ENCODE results near the gene GIPR. TPM values are rescaled to one million over a fixed set of nuclear protein-coding genes. Genes with fewer than 3 reads are reported as not detected.
A peak's percentile ranks its signal among the peaks of the same experiment; 100 is the strongest.

GIPR gene
- total and polyA plus RNA-seq, 8 donors: 2.6 to 49.0 (median 7.7) TPM

GRCh38 chr19:45712699-45713067 is 44.7 kb downstream of the GIPR start:
- Histone ChIP-seq H3K4me1 (peaks cover 0 to 4% (median 4%) of the 10 kb centered on the region in 3 donors), H3K9me3 (no peaks in the 10 kb centered on the region), H3K27me3 (no peaks in the 10 kb centered on the region), H3K27ac (no peak overlapping the region), H3K4me3 (no peak overlapping the region), H3K36me3 (no peaks in the 10 kb centered on the region)
- FAIRE-seq (no peak), DNase-seq (no peak), ATAC-seq (no peak)
- 93 to 94% methylated on average over 23 to 25 of the region's 25 CpGs for WGBS, 2 donors
- intact Hi-C loops (cut with DNase I): loop anchor here in 1 of 3 donors (10.0 kb wide), 1 partner anchor 52 kb away; the partner anchor contains the start of gene SIX5
- no peak for TF ChIP-seq CTCF (IDR thresholded peaks at IDR 0.05)

- intact Hi-C loops (cut with DNase I): loop anchor here in 1 of 3 donors (10.0 kb wide), 1 partner anchor 52 kb away; the partner anchor contains the start of gene SIX5
- peak in 1 of 6 donors; percentile 82 for DNase-seq
Measured at GRCh38 chr19:45713141-45713540, 45.1 kb downstream of the GIPR start.

GRCh38 chr19:45715139-45715538 is 47.1 kb downstream of the GIPR start:
- no peak for FAIRE-seq
- peaks cover 0 to 9% (median 8%) of the 10 kb centered on the region in 3 donors for H3K4me1 ChIP-seq
- no peaks in the 10 kb centered on the region for H3K36me3 ChIP-seq
- no peak overlapping the region for H3K27ac ChIP-seq
- H3K9me3 ChIP-seq: no peaks in the 10 kb centered on the region
- no peak overlapping the region for H3K4me3 ChIP-seq
- 95 to 96% methylated on average over 3 of the region's 3 CpGs for WGBS, 2 donors
- no peak for ATAC-seq
- intact Hi-C loops (cut with DNase I): loop anchor here in 1 of 3 donors (10.0 kb wide), 1 partner anchor 50 kb away; the partner anchor contains the start of gene SIX5
- no peaks in the 10 kb centered on the region for H3K27me3 ChIP-seq
- TF ChIP-seq CTCF (IDR thresholded peaks at IDR 0.05): no peak
- DNase-seq: no peak

More at GRCh38 chr19:45713141-45713540, 45.1 kb downstream of the GIPR start:
- 91 to 97% methylated on average over 15 of the region's 15 CpGs for whole genome bisulfite sequencing, 2 donors
- TF ChIP-seq CTCF (IDR thresholded peaks at IDR 0.05): no peak
- no peak for FAIRE-seq
- Histone ChIP-seq H3K9me3 (no peaks in the 10 kb centered on the region), H3K36me3 (no peaks in the 10 kb centered on the region), H3K27ac (no peak overlapping the region), H3K4me3 (no peak overlapping the region), H3K27me3 (no peaks in the 10 kb centered on the region), H3K4me1 (peaks cover 0 to 7% (median 5%) of the 10 kb centered on the region in 3 donors)
- ATAC-seq: no peak

GRCh38 chr19:45716359-45717130 is 48.5 kb downstream of the GIPR start:
- WGBS, 2 donors: 1% methylated on average over 24 of the region's 24 CpGs
- no peak for DNase-seq

More at GRCh38 chr19:45716359-45717130, 48.5 kb downstream of the GIPR start:
- ATAC-seq (peak; percentile 4 to 34 (median 21)), FAIRE-seq (no peak)
- Histone ChIP-seq H3K9me3 (no peaks in the 10 kb centered on the region), H3K36me3 (no peaks in the 10 kb centered on the region), H3K4me3 (peak overlapping the region; percentile 24 to 51 (median 37)), H3K4me1 (peaks cover 0 to 14% (median 8%) of the 10 kb centered on the region in 3 donors), H3K27me3 (no peaks in the 10 kb centered on the region), H3K27ac (peak overlapping the region; percentile 47 to 86 (median 68))
- no peak for TF ChIP-seq CTCF (IDR thresholded peaks at IDR 0.05)
- intact Hi-C loops (cut with DNase I): loop anchor here in 1 of 3 donors (10.0 kb wide), 1 partner anchor 48 kb away; the partner anchor contains the start of gene SIX5

Data from pancreas (tissue), 10 donors.